HG03097 (cell line): ENCODE data around the gene GGA1.

Source experiments
- ATAC-seq: cut with Tn5 transposase; IDR thresholded peaks from one replicate; pipeline ENCODE4 v1.9.1; 2021; ENCODE audit not compliant: unreplicated experiment, low FRiP score

The GGA1 gene, protein sequence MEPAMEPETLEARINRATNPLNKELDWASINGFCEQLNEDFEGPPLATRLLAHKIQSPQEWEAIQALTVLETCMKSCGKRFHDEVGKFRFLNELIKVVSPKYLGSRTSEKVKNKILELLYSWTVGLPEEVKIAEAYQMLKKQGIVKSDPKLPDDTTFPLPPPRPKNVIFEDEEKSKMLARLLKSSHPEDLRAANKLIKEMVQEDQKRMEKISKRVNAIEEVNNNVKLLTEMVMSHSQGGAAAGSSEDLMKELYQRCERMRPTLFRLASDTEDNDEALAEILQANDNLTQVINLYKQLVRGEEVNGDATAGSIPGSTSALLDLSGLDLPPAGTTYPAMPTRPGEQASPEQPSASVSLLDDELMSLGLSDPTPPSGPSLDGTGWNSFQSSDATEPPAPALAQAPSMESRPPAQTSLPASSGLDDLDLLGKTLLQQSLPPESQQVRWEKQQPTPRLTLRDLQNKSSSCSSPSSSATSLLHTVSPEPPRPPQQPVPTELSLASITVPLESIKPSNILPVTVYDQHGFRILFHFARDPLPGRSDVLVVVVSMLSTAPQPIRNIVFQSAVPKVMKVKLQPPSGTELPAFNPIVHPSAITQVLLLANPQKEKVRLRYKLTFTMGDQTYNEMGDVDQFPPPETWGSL

GRCh38 chr22:37608477-37609239, at the start of gene GGA1:
GGA1 (plus strand) TSS chr22:37608834; CDS start chr22:37608861, 27 bp downstream.
- ATAC-seq = peak; percentile 78

DNA sequence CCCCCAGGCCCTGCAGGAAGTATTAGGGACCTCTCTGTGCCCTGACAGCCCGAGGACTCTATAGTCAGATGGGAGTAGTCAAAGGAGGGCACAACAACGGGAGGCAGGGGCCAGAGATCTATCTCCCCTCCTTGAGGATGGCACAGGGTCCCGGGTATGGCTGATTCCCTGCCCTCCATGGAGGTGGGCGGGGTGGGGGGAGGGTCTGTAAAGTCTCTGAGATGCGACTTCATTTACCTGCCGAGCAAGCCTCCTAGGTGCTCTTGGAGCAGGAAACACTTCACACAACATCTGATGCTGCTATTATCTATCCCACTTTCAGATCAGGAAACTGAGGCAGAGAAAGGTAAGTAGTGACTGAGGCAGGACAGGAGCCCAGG, 49.1 kb upstream of the GGA1 start:
- ATAC-seq = no peak

GRCh38 chr22:37559901-37560607, 48.6 kb upstream of the GGA1 start, which contains the start of gene CDC42EP1:
CDC42EP1 (plus strand) TSS chr22:37560480; CDS start chr22:37566350, 5,870 bp downstream.
- ATAC-seq = no peak

GRCh38 chr22:37560608-37561211, 47.9 kb upstream of the GGA1 start:
- ATAC-seq = no peak

GRCh38 chr22:37561212-37562048, 47.2 kb upstream of the GGA1 start:
- no peak for ATAC-seq

- no peak for ATAC-seq
Measured at GRCh38 chr22:37562049-37562875, 46.4 kb upstream of the GGA1 start.

- ATAC-seq = no peak
Measured at GRCh38 chr22:37563153-37564081, 45.2 kb upstream of the GGA1 start.

DNA sequence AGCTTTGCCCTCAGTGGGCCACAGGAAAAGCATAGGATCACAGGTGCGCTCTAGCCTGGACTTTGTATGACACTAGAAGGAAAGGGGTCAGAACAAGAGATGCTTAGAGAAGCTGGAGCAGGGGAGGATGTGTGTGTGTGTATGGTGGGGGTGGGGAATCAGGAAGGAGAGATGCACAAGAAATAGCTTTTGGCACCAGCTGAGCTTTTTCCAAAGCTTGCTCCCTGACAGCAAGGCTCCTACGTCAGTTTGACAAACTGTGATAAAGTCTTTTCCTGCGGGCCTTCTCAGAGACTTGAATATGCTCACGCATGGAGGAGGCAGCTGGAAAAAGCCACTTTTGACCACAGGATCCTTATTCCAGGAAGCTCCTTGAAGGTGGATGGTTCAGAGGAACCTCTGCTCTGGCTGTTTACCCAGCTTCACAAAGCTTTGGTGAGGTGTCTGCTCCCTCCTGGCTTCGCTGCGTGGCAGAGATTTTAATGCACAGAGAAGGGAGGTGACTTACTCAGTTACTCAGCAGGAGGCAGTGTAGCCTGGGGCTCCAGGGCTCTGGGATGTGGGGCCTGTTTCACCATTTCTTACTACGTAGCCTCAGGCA, 44.4 kb upstream of the GGA1 start:
- no peak for ATAC-seq

GRCh38 chr22:37565830-37566229, 42.8 kb upstream of the GGA1 start:
- no peak for ATAC-seq

DNA sequence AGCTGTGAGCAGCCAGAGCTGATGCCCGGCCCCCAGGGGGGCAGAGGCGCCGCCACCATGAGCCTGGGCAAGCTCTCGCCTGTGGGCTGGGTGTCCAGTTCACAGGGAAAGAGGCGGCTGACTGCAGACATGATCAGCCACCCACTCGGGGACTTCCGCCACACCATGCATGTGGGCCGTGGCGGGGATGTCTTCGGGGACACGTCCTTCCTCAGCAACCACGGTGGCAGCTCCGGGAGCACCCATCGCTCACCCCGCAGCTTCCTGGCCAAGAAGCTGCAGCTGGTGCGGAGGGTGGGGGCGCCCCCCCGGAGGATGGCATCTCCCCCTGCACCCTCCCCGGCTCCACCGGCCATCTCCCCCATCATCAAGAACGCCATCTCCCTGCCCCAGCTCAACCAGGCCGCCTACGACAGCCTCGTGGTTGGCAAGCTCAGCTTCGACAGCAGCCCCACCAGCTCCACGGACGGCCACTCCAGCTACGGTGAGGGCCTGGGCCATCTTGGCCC, 42.3 kb upstream of the GGA1 start:
- ATAC-seq = no peak

- ATAC-seq = peak; percentile 81
Measured at GRCh38 chr22:37566903-37567798, 41.5 kb upstream of the GGA1 start.

DNA sequence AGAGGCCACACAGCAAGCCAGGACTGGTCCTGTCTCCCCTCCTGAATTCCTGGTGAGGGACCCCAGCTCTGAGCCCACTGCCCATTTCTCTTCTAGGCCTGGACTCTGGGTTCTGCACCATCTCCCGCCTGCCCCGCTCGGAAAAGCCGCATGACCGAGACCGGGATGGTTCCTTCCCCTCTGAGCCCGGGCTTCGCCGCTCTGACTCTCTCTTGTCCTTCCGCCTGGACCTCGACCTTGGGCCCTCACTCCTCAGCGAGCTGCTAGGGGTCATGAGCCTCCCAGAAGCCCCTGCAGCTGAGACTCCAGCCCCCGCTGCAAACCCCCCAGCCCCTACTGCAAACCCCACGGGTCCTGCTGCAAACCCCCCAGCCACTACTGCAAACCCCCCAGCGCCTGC, 40.6 kb upstream of the GGA1 start:
- ATAC-seq = no peak

- no peak for ATAC-seq
Measured at GRCh38 chr22:37568448-37569008, 40.1 kb upstream of the GGA1 start.

DNA sequence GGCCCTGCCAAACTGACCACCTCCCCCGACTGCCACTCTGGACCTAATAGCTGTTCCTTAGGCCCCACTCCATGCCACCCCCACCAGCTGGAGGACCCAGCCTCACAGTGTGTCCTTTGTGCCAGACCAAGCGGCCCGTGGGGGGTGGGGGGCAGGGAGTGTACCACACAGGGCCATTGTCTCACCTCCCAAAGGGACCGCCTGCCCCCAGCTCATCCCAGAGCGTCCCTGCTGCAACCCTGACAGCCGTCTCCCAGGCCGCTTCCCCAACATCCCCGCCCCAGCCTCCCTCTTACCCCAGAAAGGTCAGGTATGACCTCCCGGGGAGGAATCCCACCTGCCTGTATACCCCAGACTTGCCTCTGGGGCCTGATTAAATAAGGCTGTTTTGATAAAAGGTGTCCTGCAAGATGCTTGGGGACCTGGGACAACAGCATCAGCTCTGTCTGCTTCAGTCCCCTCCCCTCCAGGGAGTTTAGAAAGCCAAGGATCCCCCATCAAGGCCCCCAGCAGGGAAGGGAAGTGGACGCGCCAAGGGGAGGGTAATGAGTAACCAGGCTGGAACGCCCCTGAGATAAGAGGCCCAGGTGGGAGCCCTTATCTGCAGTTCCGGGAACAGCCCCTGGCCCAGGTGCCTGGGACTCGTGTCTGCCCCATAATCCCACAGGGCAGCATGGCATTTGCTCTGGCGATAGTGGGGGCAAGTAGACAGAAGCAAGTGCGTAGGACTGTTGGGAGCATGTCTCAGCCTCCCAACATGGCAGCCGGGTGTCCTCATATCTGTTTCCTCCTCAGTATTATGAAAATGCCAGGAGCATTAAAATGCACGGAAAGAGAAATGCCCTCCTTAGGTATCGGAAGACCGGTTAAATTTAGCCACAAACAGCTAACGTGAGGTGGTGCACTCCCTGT, 39.4 kb upstream of the GGA1 start:
- no peak for ATAC-seq
